Retinal pigment epithelial cell (primary cell): ENCODE data around the gene C3orf49.
A peak's percentile ranks its signal among the peaks of the same experiment; 100 is the strongest.

Source experiments
- DNase-seq: peaks from one replicate; pipeline ENCODE4 v3.0.0-alpha.2; 2010; ENCODE audit warnings: low read depth
- H3K4me3 ChIP-seq: 2 replicates; pipeline ENCODE4 v1.5.1; 2011; ENCODE audit warnings: mild to moderate bottlenecking, low read length, control low read depth, moderate library complexity
- TF ChIP-seq, protein P1 (sequence below): conservative IDR thresholded peaks from 2 replicates; pipeline ENCODE4 v1.5.1; 2011; ENCODE audit warnings: low read depth, low read length, control low read depth, inconsistent platforms

C3orf49 gene

DNA sequence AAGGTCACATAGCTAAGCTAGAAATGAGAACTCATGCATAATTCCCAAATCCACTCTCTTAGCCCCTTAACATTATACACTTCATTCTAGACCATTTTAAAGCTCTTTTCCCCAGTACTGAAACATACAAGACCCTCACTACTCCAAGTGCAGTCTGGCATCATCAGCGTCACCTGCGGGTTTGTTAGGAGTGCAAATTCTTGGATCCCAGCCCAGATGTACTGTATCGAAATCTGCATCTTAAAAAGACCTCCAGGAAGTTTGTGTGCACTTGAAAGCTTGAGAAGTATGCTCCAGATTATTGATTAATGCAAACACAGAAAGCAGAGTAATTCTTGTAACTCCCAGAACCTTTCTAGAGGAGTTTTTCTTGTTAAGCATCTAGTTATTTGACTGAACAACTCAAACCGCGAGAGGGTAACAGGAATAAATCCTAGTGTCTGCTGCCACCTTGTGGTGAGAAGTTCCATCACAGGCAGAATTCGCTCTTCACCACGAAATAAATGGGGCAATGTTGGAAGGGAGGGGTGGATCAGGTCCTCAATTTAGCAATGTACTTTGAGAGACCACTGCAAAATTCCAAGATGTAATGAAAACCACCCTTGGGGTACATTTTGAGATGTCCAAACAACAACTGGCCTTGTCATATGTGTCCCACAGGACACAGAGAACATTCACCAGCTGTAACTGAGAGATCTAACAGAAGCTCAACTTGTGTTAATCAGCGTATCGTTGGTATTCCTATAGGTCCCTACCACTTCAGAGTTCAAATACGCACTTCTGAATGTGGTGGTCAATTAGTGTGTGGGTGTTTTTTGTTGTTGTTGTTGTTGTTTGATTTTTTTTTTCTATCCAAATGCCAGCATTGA lies 583 bp upstream of the C3orf49 start:
- TF ChIP-seq, protein P1, sequence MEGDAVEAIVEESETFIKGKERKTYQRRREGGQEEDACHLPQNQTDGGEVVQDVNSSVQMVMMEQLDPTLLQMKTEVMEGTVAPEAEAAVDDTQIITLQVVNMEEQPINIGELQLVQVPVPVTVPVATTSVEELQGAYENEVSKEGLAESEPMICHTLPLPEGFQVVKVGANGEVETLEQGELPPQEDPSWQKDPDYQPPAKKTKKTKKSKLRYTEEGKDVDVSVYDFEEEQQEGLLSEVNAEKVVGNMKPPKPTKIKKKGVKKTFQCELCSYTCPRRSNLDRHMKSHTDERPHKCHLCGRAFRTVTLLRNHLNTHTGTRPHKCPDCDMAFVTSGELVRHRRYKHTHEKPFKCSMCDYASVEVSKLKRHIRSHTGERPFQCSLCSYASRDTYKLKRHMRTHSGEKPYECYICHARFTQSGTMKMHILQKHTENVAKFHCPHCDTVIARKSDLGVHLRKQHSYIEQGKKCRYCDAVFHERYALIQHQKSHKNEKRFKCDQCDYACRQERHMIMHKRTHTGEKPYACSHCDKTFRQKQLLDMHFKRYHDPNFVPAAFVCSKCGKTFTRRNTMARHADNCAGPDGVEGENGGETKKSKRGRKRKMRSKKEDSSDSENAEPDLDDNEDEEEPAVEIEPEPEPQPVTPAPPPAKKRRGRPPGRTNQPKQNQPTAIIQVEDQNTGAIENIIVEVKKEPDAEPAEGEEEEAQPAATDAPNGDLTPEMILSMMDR, result peak; percentile 78
- peak overlapping the region; percentile 5 for H3K4me3 ChIP-seq
- peak; percentile 13 for DNase-seq

DNA sequence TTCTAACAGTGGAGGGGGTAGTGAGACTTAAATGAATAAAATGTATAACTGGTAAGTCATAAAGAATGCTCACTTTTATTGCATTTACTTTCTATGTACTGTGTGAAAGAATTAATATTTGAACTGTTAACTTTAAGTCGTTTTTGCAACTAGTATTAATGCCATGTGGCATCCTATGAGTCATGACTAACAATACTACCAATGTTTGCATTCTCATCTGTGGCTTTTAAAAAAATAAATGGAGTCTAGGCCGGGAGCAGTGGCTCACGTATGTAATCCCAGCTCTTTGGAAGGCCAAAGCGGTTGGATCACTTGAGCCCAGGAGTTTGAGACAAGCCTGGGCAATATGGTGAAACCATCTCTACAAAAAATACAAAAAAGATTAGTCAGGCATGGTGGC lies 5.2 kb downstream of the C3orf49 start:
- peak; percentile 74 for DNase-seq
- H3K4me3 ChIP-seq, result no peak overlapping the region
- TF ChIP-seq, protein P1, result no peak

DNA sequence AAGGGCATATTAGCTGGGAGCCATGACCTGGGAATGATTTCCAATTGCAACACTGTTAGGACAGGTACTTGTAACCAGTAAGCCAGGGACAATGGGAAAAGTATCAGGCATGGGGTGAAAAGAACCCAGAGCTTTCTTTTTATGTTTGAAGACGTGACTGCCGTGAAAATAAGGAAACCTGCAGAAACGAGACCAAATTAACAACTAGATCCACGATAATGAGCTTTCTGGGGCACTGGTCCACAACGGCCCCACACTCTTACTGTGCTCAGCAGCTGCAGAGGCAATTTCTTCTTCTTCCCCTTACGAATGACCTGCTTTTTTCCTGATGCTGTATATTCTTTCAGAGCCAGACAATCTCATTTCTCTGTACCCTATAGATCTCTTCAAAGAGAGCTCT lies 11.4 kb downstream of the C3orf49 start:
- H3K4me3 ChIP-seq, result no peak overlapping the region
- no peak for DNase-seq
- TF ChIP-seq, protein P1, result no peak

DNA sequence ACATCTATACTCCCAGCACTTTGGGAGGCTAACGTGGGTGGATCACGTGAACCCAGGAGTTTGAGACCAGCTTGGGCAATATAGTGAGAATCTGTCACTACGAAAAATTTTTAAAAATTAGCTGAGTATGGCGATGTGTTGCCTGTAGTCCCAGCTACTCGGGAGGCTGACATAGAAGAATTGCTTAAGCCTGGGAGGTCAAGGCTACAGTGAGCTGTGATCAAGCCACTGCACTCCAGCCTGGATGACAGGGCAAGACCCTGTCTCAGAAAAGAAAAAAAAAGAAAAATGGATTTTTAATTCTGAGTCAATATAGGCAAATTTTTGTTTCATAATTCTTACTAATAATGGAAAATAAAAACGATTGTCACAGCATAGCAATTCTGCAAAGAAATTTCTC lies 13.3 kb downstream of the C3orf49 start:
- TF ChIP-seq, protein P1, result no peak
- DNase-seq, result no peak
- H3K4me3 ChIP-seq, result no peak overlapping the region

DNA sequence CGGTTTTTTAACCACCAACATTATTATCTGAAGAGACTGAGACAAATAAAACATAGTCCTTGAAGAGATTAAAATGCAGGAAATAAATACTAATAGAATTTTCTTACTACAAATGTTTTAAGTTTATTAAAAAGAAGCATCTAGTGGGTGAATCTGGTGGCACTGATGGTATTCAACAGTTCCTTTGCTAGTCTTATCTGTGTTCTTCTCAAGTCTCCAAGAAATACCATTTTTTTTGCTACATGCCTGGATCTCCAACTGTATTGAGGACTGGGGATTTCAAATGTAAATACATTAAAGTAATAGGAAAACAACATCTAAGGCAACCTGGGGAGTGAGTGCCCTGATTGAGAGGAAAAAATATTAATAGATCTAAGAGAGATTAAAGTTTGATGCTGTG lies 22.6 kb downstream of the C3orf49 start:
- TF ChIP-seq, protein P1, result no peak
- no peak overlapping the region for H3K4me3 ChIP-seq
- no peak for DNase-seq

DNA sequence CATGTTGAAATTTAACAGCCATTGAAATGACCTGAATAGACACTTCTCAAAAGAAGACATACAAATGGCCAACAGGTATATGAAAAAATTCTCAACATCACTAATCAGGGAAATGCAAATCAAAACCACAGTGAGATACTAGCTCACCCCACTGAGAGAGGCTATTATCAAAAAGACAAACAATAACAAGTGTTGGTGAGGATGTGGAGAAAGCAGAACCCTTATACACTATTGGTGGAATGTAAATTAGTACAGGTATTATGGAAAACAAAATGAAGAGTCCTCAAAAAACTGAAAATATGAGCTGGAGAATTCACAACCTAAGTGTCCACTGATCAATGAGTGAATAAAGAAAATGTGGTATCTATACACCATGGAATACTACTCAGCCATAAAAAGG lies 23.0 kb downstream of the C3orf49 start:
- TF ChIP-seq, protein P1, result no peak
- DNase-seq, result no peak
- H3K4me3 ChIP-seq, result no peak overlapping the region

DNA sequence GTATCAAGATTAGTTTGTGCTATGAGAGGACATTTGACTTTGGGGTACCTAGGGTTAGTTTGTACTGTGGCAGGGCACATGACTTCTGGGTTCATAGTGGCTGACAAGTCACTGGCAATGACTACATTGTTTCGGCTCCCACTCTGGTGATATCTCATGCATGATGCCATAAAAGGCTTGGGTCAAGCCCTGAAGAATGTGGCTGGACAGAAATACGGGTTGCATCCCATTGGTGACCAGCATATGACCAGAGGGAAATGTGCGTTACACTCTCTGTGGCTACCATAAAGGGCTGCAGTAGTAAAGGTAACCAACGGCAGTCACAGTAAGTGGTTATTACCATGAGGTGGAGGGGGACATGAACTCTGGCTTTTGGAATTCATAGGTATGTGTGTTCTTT lies 26.1 kb downstream of the C3orf49 start:
- no peak overlapping the region for H3K4me3 ChIP-seq
- TF ChIP-seq, protein P1, result no peak
- DNase-seq, result no peak
